Activated CD4-positive, alpha-beta T cell treated with anti-CD3 and anti-CD28 coated beads for 36 hours (primary cell): ENCODE data around the gene BAX. TPM values are rescaled to one million over a fixed set of nuclear protein-coding genes. Genes with fewer than 3 reads are reported as not detected.
A peak's percentile ranks its signal among the peaks of the same experiment; 100 is the strongest.

Source experiments
- ATAC-seq: fragments of 200-7000 bp; cut with Tn5 transposase; one replicate; pipeline ENCODE4 v1.10.0; 2021; ENCODE audit warnings: mild to moderate bottlenecking, moderate library complexity
- CTCF ChIA-PET: fragments of 350-600 bp; sonication (Branson Sonifier 250); formaldehyde crosslinking; loops from one replicate; lab custom pipeline; 2021; ENCODE audit warnings: antibody characterized with exemption; lab: Charles Lee
- POLR2A ChIA-PET: fragments of 350-600 bp; sonication (Branson Sonifier 250); formaldehyde crosslinking; loops from one replicate; lab custom pipeline; 2021; ENCODE audit warnings: antibody characterized with exemption, inconsistent platforms; lab: Charles Lee
- DNase-seq: peaks from one replicate; pipeline ENCODE4 v3.0.0-alpha.2; 2020
- H3K27ac Mint-ChIP-seq: one replicate; pipeline ENCODE4 v1.8.0; 2021; ENCODE audit warnings: mixed read lengths
- H3K27me3 Mint-ChIP-seq: one replicate; pipeline ENCODE4 v1.8.0; 2021; ENCODE audit warnings: mixed read lengths
- H3K36me3 Mint-ChIP-seq: one replicate; pipeline ENCODE4 v1.8.0; 2021; ENCODE audit warnings: low read depth, mixed read lengths
- H3K4me1 Mint-ChIP-seq: one replicate; pipeline ENCODE4 v1.8.0; 2021; ENCODE audit warnings: mixed read lengths
- H3K4me3 Mint-ChIP-seq: one replicate; pipeline ENCODE4 v1.8.0; 2021; ENCODE audit warnings: mild to moderate bottlenecking, moderate library complexity, mixed read lengths
- H3K9me3 Mint-ChIP-seq: one replicate; pipeline ENCODE4 v1.8.0; 2021; ENCODE audit warnings: low read depth, mixed read lengths
- intact Hi-C, 2 experiments: fragments of 100-400 bp; cut with DNase I in 1 of 2; cut with micrococcal nuclease in 1 of 2; formaldehyde crosslinking; loops; one replicate each; pipeline versions ENCODE4 v1.14.2 to v1.15.1; 2022 to 2024; cut with DNase I, micrococcal nuclease
- total RNA-seq, 2 experiments: library from RNA; stranded (reverse); gene quantifications; one replicate each; pipeline ENCODE4 v1.2.3, GENCODE V29; 2021

The BAX gene
- total RNA-seq, 2 experiments from 2014 or later: 128 to 143 TPM

- H3K4me1 Mint-ChIP-seq: peaks cover 30% of the 10 kb centered on the region
- ChIA-PET CTCF (no interaction called here), POLR2A (no interaction called here)
- ATAC-seq (no peak), DNase-seq (no peak)
- H3K27ac Mint-ChIP-seq: peak overlapping the region; percentile 20
- H3K4me3 Mint-ChIP-seq: no peak overlapping the region
- H3K9me3 Mint-ChIP-seq: no peaks in the 10 kb centered on the region
- intact Hi-C loops: no loop called here
- H3K27me3 Mint-ChIP-seq: no peaks in the 10 kb centered on the region
- H3K36me3 Mint-ChIP-seq: peaks cover 36% of the 10 kb centered on the region
Measured at GRCh38 chr19:48988286-48988685, 33.6 kb downstream of the BAX start.

GRCh38 chr19:48988860-48989259, 34.2 kb downstream of the BAX start:
- DNase-seq (no peak), ATAC-seq (no peak)
- Mint-ChIP-seq H3K27me3 (no peaks in the 10 kb centered on the region), H3K9me3 (no peaks in the 10 kb centered on the region), H3K4me1 (peaks cover 33% of the 10 kb centered on the region), H3K27ac (no peak overlapping the region), H3K4me3 (no peak overlapping the region), H3K36me3 (peaks cover 37% of the 10 kb centered on the region)
- ChIA-PET POLR2A (no interaction called here), CTCF (interaction anchor here (0.7 to 1.6 kb wide), 2 partner anchors 18 to 98 kb away, joined by 3 to 4 read pairs; no protein-coding TSS in a partner anchor)
- intact Hi-C loops: no loop called here

GRCh38 chr19:48989701-48990291, 35.1 kb downstream of the BAX start:
- DNase-seq (no peak), ATAC-seq (no peak)
- H3K27me3 Mint-ChIP-seq: no peaks in the 10 kb centered on the region
- H3K27ac Mint-ChIP-seq: peak overlapping the region; percentile 64
- peaks cover 40% of the 10 kb centered on the region for H3K36me3 Mint-ChIP-seq
- intact Hi-C loops: loop anchor here (5.0 to 10.0 kb wide), 4 partner anchors 155 to 688 kb away; partner anchors contain the start of genes EMP3 (in 1 of the 2), PRMT1 (in 1 of the 2) and PRR12 (in 1 of the 2)
- peaks cover 41% of the 10 kb centered on the region for H3K4me1 Mint-ChIP-seq
- H3K9me3 Mint-ChIP-seq: no peaks in the 10 kb centered on the region
- no peak overlapping the region for H3K4me3 Mint-ChIP-seq
- CTCF ChIA-PET: interaction anchor here (0.7 to 1.6 kb wide), 3 partner anchors 9 to 98 kb away, joined by 3 to 4 read pairs (median 3); no protein-coding TSS in a partner anchor
- POLR2A ChIA-PET: no interaction called here

GRCh38 chr19:48990400-48990799, 35.7 kb downstream of the BAX start:
- CTCF ChIA-PET: interaction anchor here (1.6 kb wide), 1 partner anchor 20 kb away, joined by 4 read pairs; no protein-coding TSS in a partner anchor
- DNase-seq (no peak), ATAC-seq (no peak)
- peak overlapping the region; percentile 3 for H3K4me3 Mint-ChIP-seq
- H3K9me3 Mint-ChIP-seq: no peaks in the 10 kb centered on the region
- POLR2A ChIA-PET: no interaction called here
- peaks cover 47% of the 10 kb centered on the region for H3K4me1 Mint-ChIP-seq
- peaks cover 43% of the 10 kb centered on the region for H3K36me3 Mint-ChIP-seq
- no peaks in the 10 kb centered on the region for H3K27me3 Mint-ChIP-seq
- intact Hi-C loops: loop anchor here (5.0 to 10.0 kb wide), 4 partner anchors 154 to 687 kb away; partner anchors contain the start of genes EMP3 (in 1 of the 2), PRMT1 (in 1 of the 2) and PRR12 (in 1 of the 2)
- peak overlapping the region; percentile 64 for H3K27ac Mint-ChIP-seq

- no peak overlapping the region for H3K4me3 Mint-ChIP-seq
- DNase-seq (no peak), ATAC-seq (no peak)
- intact Hi-C loops: loop anchor here (5.0 to 10.0 kb wide), 4 partner anchors 154 to 686 kb away; partner anchors contain the start of genes EMP3 (in 1 of the 2), PRMT1 (in 1 of the 2) and PRR12 (in 1 of the 2)
- peaks cover 51% of the 10 kb centered on the region for H3K4me1 Mint-ChIP-seq
- ChIA-PET CTCF (interaction anchor here (0.9 to 3.4 kb wide), 2 partner anchors 13 to 20 kb away, joined by 3 to 45 read pairs; no protein-coding TSS in a partner anchor), POLR2A (interaction anchor here (0.6 kb wide), 1 partner anchor 179 kb away, joined by 6 read pairs; no protein-coding TSS in a partner anchor)
- H3K36me3 Mint-ChIP-seq: peaks cover 39% of the 10 kb centered on the region
- H3K27me3 Mint-ChIP-seq: no peaks in the 10 kb centered on the region
- H3K9me3 Mint-ChIP-seq: no peaks in the 10 kb centered on the region
- H3K27ac Mint-ChIP-seq: no peak overlapping the region
Measured at GRCh38 chr19:48991011-48991609, 36.4 kb downstream of the BAX start.

GRCh38 chr19:48991873-48992580, 37.4 kb downstream of the BAX start:
- H3K4me1 Mint-ChIP-seq: peaks cover 52% of the 10 kb centered on the region
- POLR2A ChIA-PET: interaction anchor here (0.6 to 0.9 kb wide), 2 partner anchors 180 to 209 kb away, joined by 3 to 6 read pairs; no protein-coding TSS in a partner anchor
- DNase-seq: no peak
- no peaks in the 10 kb centered on the region for H3K9me3 Mint-ChIP-seq
- H3K27me3 Mint-ChIP-seq: no peaks in the 10 kb centered on the region
- intact Hi-C loops: loop anchor here (1.0 to 10.0 kb wide), 8 partner anchors 27 to 1033 kb away; partner anchors contain the start of genes C19orf73 (in 1 of the 2), EMP3 (in 1 of the 2), FTL (in 1 of the 2) and PPFIA3 (in 1 of the 2)
- CTCF ChIA-PET: interaction anchor here (0.7 to 3.4 kb wide), 6 partner anchors 9 to 122 kb away, joined by 3 to 45 read pairs (median 7); no protein-coding TSS in a partner anchor
- ATAC-seq: no peak
- H3K4me3 Mint-ChIP-seq: peak overlapping the region; percentile 100
- H3K27ac Mint-ChIP-seq: peak overlapping the region; percentile 97
- peaks cover 39% of the 10 kb centered on the region for H3K36me3 Mint-ChIP-seq

- Mint-ChIP-seq H3K27ac (peak overlapping the region; percentile 97), H3K27me3 (no peaks in the 10 kb centered on the region), H3K36me3 (peaks cover 36% of the 10 kb centered on the region), H3K9me3 (no peaks in the 10 kb centered on the region), H3K4me3 (peak overlapping the region; percentile 100), H3K4me1 (peaks cover 47% of the 10 kb centered on the region)
- no peak for ATAC-seq
- peak; percentile 44 for DNase-seq
- CTCF ChIA-PET: interaction anchor here (0.6 to 3.4 kb wide), 28 partner anchors 9 to 630 kb away, joined by 3 to 45 read pairs (median 4); partner anchors contain the start of genes CA11, DHDH, FTL and HSD17B14
- intact Hi-C loops: loop anchor here (1.0 to 10.0 kb wide), 28 partner anchors 27 to 1032 kb away; partner anchors contain the start of genes FTL (in 2 of the 2), ALDH16A1 (in 1 of the 2), BAX (in 1 of the 2) and C19orf73 (in 1 of the 2)
- POLR2A ChIA-PET: interaction anchor here (0.6 to 1.3 kb wide), 6 partner anchors 9 to 347 kb away, joined by 3 to 10 read pairs (median 4); partner anchors contain the start of genes CA11 and NUCB1
Measured at GRCh38 chr19:48992581-48993174, 38.0 kb downstream of the BAX start.

- Mint-ChIP-seq H3K9me3 (no peaks in the 10 kb centered on the region), H3K4me1 (peaks cover 41% of the 10 kb centered on the region), H3K27me3 (no peaks in the 10 kb centered on the region), H3K4me3 (peak within 1 kb of the TSS; percentile 100), H3K27ac (peak within 1 kb of the TSS; percentile 97), H3K36me3 (peaks cover 31% of the 10 kb centered on the region)
- ChIA-PET CTCF (interaction anchor here (0.6 to 3.4 kb wide), 55 partner anchors 10 to 630 kb away, joined by 3 to 45 read pairs (median 4); partner anchors contain the start of genes BAX, CA11, DHDH and FTL), POLR2A (interaction anchor here (0.5 to 1.3 kb wide), 12 partner anchors 10 to 918 kb away, joined by 3 to 10 read pairs (median 4); partner anchors contain the start of genes CA11 and NUCB1)
- DNase-seq (peak; percentile 100), ATAC-seq (peak; percentile 95)
- intact Hi-C loops: loop anchor here (1.0 to 10.0 kb wide), 27 partner anchors 28 to 1031 kb away; partner anchors contain the start of genes FTL (in 2 of the 2), ALDH16A1 (in 1 of the 2), BAX (in 1 of the 2) and C19orf73 (in 1 of the 2)
Measured at GRCh38 chr19:48993175-48994034, 38.7 kb downstream of the BAX start, which contains the start of the genes GYS1 and RUVBL2. TSS of gene GYS1 (minus strand) at chr19:48993309. CDS start at chr19:48993112, 197 bp downstream. TSS of gene RUVBL2 (plus strand) at chr19:48993887. CDS start at chr19:48993912, 25 bp downstream.

GRCh38 chr19:48994035-48994386, 39.3 kb downstream of the BAX start:
- H3K36me3 Mint-ChIP-seq: peaks cover 28% of the 10 kb centered on the region
- CTCF ChIA-PET: interaction anchor here (0.8 to 3.4 kb wide), 36 partner anchors 9 to 534 kb away, joined by 3 to 45 read pairs (median 4); partner anchors contain the start of genes BAX, CA11, DHDH and FTL

More at GRCh38 chr19:48994035-48994386, 39.3 kb downstream of the BAX start:
- ATAC-seq (no peak), DNase-seq (no peak)
- Mint-ChIP-seq H3K27me3 (no peaks in the 10 kb centered on the region), H3K4me1 (peaks cover 41% of the 10 kb centered on the region), H3K4me3 (peak overlapping the region; percentile 100), H3K27ac (peak overlapping the region; percentile 97), H3K9me3 (no peaks in the 10 kb centered on the region)
- POLR2A ChIA-PET: interaction anchor here (0.5 to 1.3 kb wide), 8 partner anchors 25 to 918 kb away, joined by 3 to 10 read pairs (median 6); partner anchors contain the start of gene NUCB1
- intact Hi-C loops: loop anchor here (5.0 to 10.0 kb wide), 4 partner anchors 151 to 683 kb away; partner anchors contain the start of genes EMP3 (in 1 of the 2), PRMT1 (in 1 of the 2) and PRR12 (in 1 of the 2)
